Activated B cell treated with CpG ODN at 0.5 μM for 24 hours (primary cell): ENCODE results near the gene VPS16. TPM values are rescaled to one million over a fixed set of nuclear protein-coding genes. Genes with fewer than 3 reads are reported as not detected.

ENCODE experiments used
- ATAC-seq: fragments of 200-7000 bp; cut with Tn5 transposase; one replicate; pipeline ENCODE4 v1.10.0; 2021; ENCODE audit warnings: low read depth, mild to moderate bottlenecking, moderate library complexity
- CTCF ChIA-PET: fragments of 350-600 bp; sonication (Branson Sonifier 250); formaldehyde crosslinking; loops from one replicate; lab custom pipeline; 2021; ENCODE audit warnings: antibody characterized with exemption; lab: Charles Lee
- POLR2A ChIA-PET: fragments of 350-600 bp; sonication (Branson Sonifier 250); formaldehyde crosslinking; loops from one replicate; lab custom pipeline; 2021; ENCODE audit warnings: antibody characterized with exemption; lab: Charles Lee
- DNase-seq: peaks from one replicate; pipeline ENCODE4 v3.0.0; 2022
- H3K27ac Mint-ChIP-seq: one replicate; pipeline ENCODE4 v1.8.0; 2020; ENCODE audit warnings: mixed read lengths
- H3K27me3 Mint-ChIP-seq: one replicate; pipeline ENCODE4 v1.8.0; 2021; ENCODE audit warnings: mixed read lengths
- H3K36me3 Mint-ChIP-seq: one replicate; pipeline ENCODE4 v1.8.0; 2021; ENCODE audit warnings: low read depth, mixed read lengths
- H3K4me1 Mint-ChIP-seq: one replicate; pipeline ENCODE4 v1.8.0; 2021; ENCODE audit warnings: mixed read lengths
- H3K4me3 Mint-ChIP-seq: one replicate; pipeline ENCODE4 v1.8.0; 2020; ENCODE audit warnings: mild to moderate bottlenecking, mixed read lengths
- H3K9me3 Mint-ChIP-seq: one replicate; pipeline ENCODE4 v1.8.0; 2020; ENCODE audit warnings: mixed read lengths
- intact Hi-C: fragments of 100-400 bp; cut with micrococcal nuclease; formaldehyde crosslinking; loops from one replicate; pipeline ENCODE4 v1.15.1; 2024
- total RNA-seq: library from RNA; stranded (reverse); gene quantifications from 2 replicates; pipeline ENCODE4 v1.2.3, GENCODE V29; 2022
- TF ChIP-seq, protein P1 (sequence below): fragments of 200-600 bp; IDR thresholded peaks from one replicate; pipeline ENCODE4 v1.8.0; 2022; ENCODE audit warnings: antibody characterized with exemption, mild to moderate bottlenecking

Gene VPS16
- total RNA-seq, 1 donor from 2014 or later: 54.7 TPM

DNA sequence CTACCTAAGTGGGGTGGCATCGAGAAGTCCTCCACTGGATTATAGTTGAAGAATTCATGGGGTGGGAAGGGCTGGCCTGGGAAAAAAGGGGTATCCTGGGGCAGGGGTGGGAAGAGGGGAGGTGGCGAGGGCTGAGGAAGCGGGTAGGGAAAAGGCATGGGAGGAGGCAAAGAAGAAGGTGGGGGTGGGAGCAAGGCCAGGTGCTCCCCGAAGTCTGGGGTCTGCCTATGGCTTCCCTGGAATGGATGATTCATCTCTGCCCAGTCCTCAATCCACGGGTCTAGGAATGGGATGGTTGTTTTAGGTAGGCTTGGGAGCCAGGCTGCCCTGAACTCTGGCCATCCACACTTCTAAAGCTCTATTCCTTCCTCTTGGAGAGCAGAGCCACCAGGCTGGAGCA, 4.5 kb upstream of the VPS16 start:
- TF ChIP-seq, protein P1, sequence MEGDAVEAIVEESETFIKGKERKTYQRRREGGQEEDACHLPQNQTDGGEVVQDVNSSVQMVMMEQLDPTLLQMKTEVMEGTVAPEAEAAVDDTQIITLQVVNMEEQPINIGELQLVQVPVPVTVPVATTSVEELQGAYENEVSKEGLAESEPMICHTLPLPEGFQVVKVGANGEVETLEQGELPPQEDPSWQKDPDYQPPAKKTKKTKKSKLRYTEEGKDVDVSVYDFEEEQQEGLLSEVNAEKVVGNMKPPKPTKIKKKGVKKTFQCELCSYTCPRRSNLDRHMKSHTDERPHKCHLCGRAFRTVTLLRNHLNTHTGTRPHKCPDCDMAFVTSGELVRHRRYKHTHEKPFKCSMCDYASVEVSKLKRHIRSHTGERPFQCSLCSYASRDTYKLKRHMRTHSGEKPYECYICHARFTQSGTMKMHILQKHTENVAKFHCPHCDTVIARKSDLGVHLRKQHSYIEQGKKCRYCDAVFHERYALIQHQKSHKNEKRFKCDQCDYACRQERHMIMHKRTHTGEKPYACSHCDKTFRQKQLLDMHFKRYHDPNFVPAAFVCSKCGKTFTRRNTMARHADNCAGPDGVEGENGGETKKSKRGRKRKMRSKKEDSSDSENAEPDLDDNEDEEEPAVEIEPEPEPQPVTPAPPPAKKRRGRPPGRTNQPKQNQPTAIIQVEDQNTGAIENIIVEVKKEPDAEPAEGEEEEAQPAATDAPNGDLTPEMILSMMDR: no peak
- Mint-ChIP-seq H3K27me3 (no peaks in the 10 kb centered on the region), H3K4me3 (no peak overlapping the region), H3K27ac (no peak overlapping the region), H3K9me3 (no peaks in the 10 kb centered on the region), H3K36me3 (peaks cover 13% of the 10 kb centered on the region), H3K4me1 (peaks cover 27% of the 10 kb centered on the region)
- ATAC-seq: no peak
- ChIA-PET CTCF (no interaction called here), POLR2A (no interaction called here)
- no peak for DNase-seq
- intact Hi-C loops: no loop called here

DNA sequence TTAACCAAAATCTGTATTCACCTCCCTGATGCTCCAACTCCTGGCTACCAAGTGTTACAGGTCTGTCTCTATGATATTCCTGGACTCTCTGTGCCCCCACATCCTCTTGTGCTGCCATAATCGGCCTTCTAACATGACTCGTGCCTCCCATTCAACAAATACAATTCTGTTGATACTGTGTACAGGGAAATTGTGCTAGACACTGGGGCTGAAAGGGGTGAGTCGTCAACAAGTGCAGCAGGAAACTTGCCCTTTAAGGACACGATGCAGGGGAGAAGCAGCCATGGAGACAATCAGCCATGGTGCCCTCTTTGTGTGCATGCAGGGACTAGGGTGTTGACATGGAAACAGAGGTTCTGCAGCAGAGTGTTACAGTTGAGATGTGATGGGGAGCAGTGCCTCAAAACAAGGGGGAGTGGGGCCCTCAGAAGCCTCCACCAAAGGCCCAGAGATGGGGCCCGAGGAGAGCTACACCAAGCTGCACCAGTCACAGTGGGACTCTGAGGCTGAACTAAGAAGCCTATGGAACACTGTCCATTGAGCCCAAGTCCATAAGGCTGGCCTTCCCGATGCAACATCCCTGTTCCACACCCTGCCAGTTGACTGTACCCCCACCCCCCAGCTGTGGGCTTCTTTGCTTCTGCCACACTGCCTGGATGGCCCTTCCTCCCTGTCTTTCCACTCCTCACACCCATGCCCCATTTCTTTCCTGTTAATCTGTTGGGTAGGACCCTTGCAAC, 3.2 kb upstream of the VPS16 start:
- peak overlapping the region; percentile 35 for H3K27ac Mint-ChIP-seq

DNA sequence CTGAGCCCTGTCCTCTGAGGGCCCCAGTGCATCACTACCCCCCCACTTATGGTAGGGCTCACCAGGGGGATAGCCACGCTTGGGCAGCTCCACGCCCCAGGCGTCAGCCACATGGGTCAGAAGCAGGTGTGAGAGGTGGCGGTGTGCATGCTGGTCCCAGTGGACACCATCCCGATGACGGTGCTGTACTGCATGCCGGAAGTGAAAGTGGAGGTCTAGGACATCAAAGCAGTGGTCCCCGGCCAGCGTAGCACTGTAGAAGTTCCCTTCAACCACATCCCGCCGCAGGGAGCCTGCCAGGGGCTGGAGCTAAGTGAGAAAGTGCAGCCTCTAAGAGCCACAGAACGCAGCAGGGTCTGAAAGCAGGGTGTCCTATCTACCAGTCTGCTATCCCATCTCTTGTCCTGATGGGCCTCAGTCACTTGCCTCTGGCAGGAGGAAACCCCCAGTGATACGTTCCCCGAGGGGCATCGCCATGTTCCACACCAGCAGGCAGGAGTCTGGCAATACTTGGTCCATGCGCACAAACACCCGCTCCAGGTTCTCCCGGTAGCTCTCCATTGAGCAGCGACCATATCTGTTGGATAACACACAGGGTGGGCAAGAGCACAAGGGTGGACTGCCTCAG, 2.3 kb upstream of the VPS16 start:
- Mint-ChIP-seq H3K4me3 (no peak overlapping the region), H3K27ac (peak overlapping the region; percentile 35), H3K4me1 (peaks cover 28% of the 10 kb centered on the region), H3K27me3 (no peaks in the 10 kb centered on the region), H3K36me3 (peaks cover 13% of the 10 kb centered on the region), H3K9me3 (no peaks in the 10 kb centered on the region)
- TF ChIP-seq, protein P1: no peak
- POLR2A ChIA-PET: interaction anchor here (3.0 kb wide), 1 partner anchor 34 kb away, joined by 17 read pairs; the partner anchor contains the start of gene PTPRA
- ATAC-seq: no peak
- no peak for DNase-seq
- intact Hi-C loops: no loop called here
- CTCF ChIA-PET: no interaction called here

More for the DNA sequence above, 3.2 kb upstream of the VPS16 start:
- intact Hi-C loops: no loop called here
- ChIA-PET POLR2A (no interaction called here), CTCF (no interaction called here)
- DNase-seq (no peak), ATAC-seq (no peak)
- H3K4me3 Mint-ChIP-seq: no peak overlapping the region
- peaks cover 28% of the 10 kb centered on the region for H3K4me1 Mint-ChIP-seq
- no peaks in the 10 kb centered on the region for H3K27me3 Mint-ChIP-seq
- no peaks in the 10 kb centered on the region for H3K9me3 Mint-ChIP-seq
- peaks cover 13% of the 10 kb centered on the region for H3K36me3 Mint-ChIP-seq
- TF ChIP-seq, protein P1: no peak

- CTCF ChIA-PET: no interaction called here
- H3K4me1 Mint-ChIP-seq: peaks cover 28% of the 10 kb centered on the region
- no peaks in the 10 kb centered on the region for H3K9me3 Mint-ChIP-seq
- intact Hi-C loops: no loop called here
- peak overlapping the region; percentile 67 for H3K27ac Mint-ChIP-seq
- ATAC-seq (no peak), DNase-seq (no peak)
- H3K4me3 Mint-ChIP-seq: peak overlapping the region; percentile 80
- POLR2A ChIA-PET: interaction anchor here (3.0 kb wide), 1 partner anchor 33 kb away, joined by 17 read pairs; the partner anchor contains the start of gene PTPRA
- H3K36me3 Mint-ChIP-seq: peaks cover 13% of the 10 kb centered on the region
- H3K27me3 Mint-ChIP-seq: no peaks in the 10 kb centered on the region
- TF ChIP-seq, protein P1: no peak
Observed at GRCh38 chr20:2838847-2839671, 1.5 kb upstream of the VPS16 start.
